ENCODE results near the gene LGALS9.
"Not testable (repeated sequence)": the region's sequence is repeated elsewhere in the genome, so short reads cannot be mapped to it uniquely, and the experiment has no call there.

Gene LGALS9

DNA sequence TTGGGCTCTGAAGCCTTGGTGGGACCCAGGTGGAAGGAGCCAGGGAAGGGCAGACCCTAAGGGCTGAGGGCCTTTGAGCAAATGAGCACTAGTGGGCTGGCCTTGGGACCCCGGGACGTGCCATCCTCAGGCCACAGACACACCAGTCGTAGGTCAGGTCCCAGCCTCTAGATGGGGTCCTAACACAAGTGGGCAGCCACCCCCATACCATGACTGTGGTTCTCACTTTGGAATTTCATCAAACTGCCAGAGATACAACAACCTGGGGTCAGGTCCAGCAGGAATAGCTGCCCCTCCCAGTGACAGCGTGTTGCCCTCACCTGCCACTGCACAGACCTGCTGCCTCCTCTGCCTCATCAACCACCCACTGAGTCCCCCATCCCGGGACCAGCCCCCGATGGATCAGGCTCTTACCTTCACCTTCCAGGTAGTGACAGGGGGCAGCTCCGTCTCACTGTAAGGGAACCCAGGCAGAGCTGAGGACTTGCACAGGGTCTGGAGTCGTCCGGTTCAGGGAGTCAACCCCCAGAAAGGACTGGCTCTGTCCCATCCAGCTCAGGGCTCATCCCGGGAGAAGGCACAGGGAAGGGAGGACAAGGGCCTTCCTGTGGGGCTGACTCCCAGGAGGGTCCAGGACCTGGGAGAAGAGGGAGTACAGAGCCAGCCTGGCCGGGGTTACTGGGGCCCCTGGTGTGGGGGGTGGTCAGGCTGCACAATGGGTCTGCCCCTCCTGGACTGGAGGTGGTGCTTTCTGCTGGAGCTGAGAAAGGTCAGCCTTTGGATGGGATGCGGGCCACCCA is 40.0 kb downstream of the LGALS9 start:
- no peak for DNase-seq

DNA sequence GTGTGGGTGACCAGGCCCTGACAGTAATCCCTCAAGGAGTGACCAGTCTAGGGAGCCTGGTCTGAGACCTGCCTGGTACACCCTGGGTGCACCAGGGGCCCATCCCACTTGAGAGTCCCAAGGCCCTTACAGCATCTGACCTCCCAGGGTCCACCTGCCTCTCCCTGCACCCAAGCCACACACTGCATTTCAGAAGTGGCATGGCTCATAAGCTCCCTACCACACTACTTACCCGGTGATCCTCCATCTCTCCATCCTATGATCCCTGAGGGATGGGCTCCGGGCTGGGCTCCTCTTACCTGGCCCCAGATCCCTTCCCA is 40.6 kb downstream of the LGALS9 start:
- no peak for DNase-seq

DNA sequence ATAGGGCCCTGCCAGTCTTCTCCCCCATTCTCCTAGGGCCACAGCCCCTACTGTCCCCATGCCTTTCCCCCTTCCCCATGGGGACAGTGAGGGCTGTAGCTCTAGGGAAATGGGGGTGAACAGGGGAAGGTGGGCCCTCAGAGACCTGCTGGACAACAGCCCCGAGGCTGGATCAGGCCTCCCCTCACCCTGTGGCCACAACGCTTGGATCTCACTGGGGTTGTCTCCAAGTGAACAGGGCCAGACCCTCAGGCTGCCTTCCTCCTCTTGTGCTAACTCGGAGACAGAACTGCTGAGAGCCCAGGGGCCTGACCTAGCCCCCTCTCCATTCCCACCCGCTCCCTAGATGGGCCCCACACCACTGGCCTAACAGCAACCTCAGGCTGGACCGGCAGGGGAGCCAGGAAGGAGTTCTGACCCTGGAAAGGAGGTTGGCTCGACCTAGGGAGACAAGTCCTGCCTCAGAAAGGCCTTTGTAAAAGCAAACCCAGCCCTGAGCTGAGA is 41.0 kb downstream of the LGALS9 start:
- DNase-seq, result not testable (repeated sequence)

DNA sequence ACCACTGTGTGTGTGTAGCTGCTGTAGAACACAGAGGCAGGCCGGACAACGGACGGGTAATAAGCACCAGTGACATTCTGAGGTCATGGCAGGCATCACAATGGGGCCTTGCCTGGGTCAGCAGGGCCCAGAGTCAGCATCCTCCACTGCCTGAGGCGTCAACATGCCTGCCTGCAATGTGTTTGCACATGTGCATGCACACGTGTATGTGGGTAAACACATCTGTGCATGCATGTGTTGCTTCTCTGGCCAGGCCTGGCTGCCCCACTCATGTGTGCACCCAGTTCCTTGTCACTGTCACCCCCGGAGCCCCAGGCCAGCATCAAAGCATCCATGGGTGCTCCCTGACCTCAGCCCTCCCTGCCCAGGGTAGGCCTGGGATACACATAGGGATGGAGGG is 43.3 kb downstream of the LGALS9 start:
- no peak for DNase-seq

GRCh38 chr17:27677191-27677590 is 46.2 kb downstream of the LGALS9 start:
- no peak for DNase-seq

DNA sequence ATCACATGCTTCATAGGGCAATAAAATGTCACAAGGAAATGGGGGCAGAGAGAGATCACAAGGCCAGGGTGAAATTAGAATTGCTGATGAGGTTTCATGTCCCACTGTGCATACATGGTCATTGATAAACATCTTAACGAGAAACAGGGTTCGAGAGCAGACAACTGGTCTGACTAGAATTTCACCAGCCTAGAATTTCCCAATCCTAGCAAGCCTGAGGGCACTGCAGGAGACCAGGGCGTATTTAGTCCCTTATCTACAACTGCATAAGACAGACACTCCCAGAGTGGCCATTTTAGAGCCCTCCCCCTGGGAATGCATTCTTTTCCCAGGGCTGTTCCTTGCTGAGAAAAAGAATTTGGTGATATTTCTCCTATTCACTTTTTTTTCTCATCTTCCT is 55.3 kb downstream of the LGALS9 start:
- not testable (repeated sequence) for DNase-seq

GRCh38 chr17:27690882-27691281 is 59.9 kb downstream of the LGALS9 start:
- DNase-seq, result no peak

DNA sequence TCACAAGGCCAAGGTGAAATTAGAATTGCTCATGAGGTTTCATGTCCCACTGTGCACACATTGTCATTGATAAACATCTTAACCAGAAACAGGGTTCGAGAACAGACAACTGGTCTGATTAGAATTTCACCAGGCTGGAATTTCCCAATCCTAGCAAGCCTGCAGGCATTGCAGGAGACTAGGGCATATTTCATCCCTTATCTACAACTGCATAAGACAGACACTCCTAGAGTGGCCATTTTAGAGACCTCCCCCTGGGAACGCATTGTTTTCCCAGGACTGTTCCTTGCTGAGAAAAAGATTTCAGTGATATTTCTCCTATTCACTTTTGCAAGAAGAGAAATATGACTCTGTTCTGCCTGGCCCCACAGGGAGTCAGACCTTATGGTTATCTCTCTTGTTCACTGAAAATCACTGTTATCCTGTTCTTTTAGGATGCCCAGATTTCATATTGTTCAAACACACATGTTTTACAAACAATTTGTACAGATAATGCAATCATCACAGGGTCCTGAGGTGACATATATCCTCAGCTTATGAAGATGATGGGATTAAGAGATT is 64.3 kb downstream of the LGALS9 start:
- DNase-seq, result not testable (repeated sequence)
